ENCODE results near the gene CALD1. TPM values are rescaled to one million over a fixed set of nuclear protein-coding genes. Genes with fewer than 3 reads are reported as not detected.

Gene CALD1
- total RNA-seq, 1 experiment from 2014 or later, result 53.1 TPM

GRCh38 chr7:134752006-134752760, 27.3 kb upstream of the CALD1 start:
- Histone ChIP-seq H3K9me3 (no peaks in the 10 kb centered on the region), H3K27me3 (no peaks in the 10 kb centered on the region), H3K36me3 (no peaks in the 10 kb centered on the region), H3K4me3 (no peak overlapping the region)
- DNase-seq, result peak; percentile 8

GRCh38 chr7:134755422-134756022, 23.9 kb upstream of the CALD1 start:
- H3K36me3 ChIP-seq, result no peaks in the 10 kb centered on the region
- no peaks in the 10 kb centered on the region for H3K9me3 ChIP-seq
- no peaks in the 10 kb centered on the region for H3K27me3 ChIP-seq
- no peak overlapping the region for H3K4me3 ChIP-seq
- DNase-seq, result peak; percentile 11

- Histone ChIP-seq H3K36me3 (no peaks in the 10 kb centered on the region), H3K4me3 (no peak overlapping the region), H3K27me3 (no peaks in the 10 kb centered on the region), H3K9me3 (no peaks in the 10 kb centered on the region)
- no peak for DNase-seq
Measured at GRCh38 chr7:134757938-134758337, 21.5 kb upstream of the CALD1 start.

GRCh38 chr7:134758981-134759380, 20.5 kb upstream of the CALD1 start:
- DNase-seq, result no peak
- Histone ChIP-seq H3K36me3 (no peaks in the 10 kb centered on the region), H3K9me3 (no peaks in the 10 kb centered on the region)

GRCh38 chr7:134761266-134761665, 18.2 kb upstream of the CALD1 start:
- Histone ChIP-seq H3K36me3 (no peaks in the 10 kb centered on the region), H3K4me3 (no peak overlapping the region), H3K9me3 (no peaks in the 10 kb centered on the region), H3K27me3 (no peaks in the 10 kb centered on the region)
- DNase-seq, result no peak

More at GRCh38 chr7:134758981-134759380, 20.5 kb upstream of the CALD1 start:
- Histone ChIP-seq H3K27me3 (no peaks in the 10 kb centered on the region), H3K4me3 (no peak overlapping the region)

GRCh38 chr7:134763960-134764359, 15.5 kb upstream of the CALD1 start:
- no peak for DNase-seq
- H3K9me3 ChIP-seq, result no peaks in the 10 kb centered on the region
- no peaks in the 10 kb centered on the region for H3K27me3 ChIP-seq
- H3K36me3 ChIP-seq, result no peaks in the 10 kb centered on the region
- no peak overlapping the region for H3K4me3 ChIP-seq

- Histone ChIP-seq H3K36me3 (no peaks in the 10 kb centered on the region), H3K27me3 (no peaks in the 10 kb centered on the region), H3K9me3 (no peaks in the 10 kb centered on the region), H3K4me3 (no peak overlapping the region)
- DNase-seq, result no peak
Measured at GRCh38 chr7:134764365-134764764, 15.1 kb upstream of the CALD1 start.

GRCh38 chr7:134766779-134767519, 12.5 kb upstream of the CALD1 start:
- no peaks in the 10 kb centered on the region for H3K36me3 ChIP-seq
- H3K27me3 ChIP-seq, result no peaks in the 10 kb centered on the region
- no peak overlapping the region for H3K4me3 ChIP-seq
- H3K9me3 ChIP-seq, result no peaks in the 10 kb centered on the region
- no peak for DNase-seq

GRCh38 chr7:134767520-134768168, 11.8 kb upstream of the CALD1 start:
- Histone ChIP-seq H3K27me3 (no peaks in the 10 kb centered on the region), H3K36me3 (no peaks in the 10 kb centered on the region), H3K9me3 (no peaks in the 10 kb centered on the region), H3K4me3 (no peak overlapping the region)
- DNase-seq, result no peak

GRCh38 chr7:134768243-134768642, 11.2 kb upstream of the CALD1 start:
- no peaks in the 10 kb centered on the region for H3K9me3 ChIP-seq
- H3K36me3 ChIP-seq, result no peaks in the 10 kb centered on the region
- no peaks in the 10 kb centered on the region for H3K27me3 ChIP-seq
- H3K4me3 ChIP-seq, result no peak overlapping the region
- no peak for DNase-seq

- no peaks in the 10 kb centered on the region for H3K9me3 ChIP-seq
- no peak for DNase-seq
- H3K4me3 ChIP-seq, result no peak overlapping the region
- H3K36me3 ChIP-seq, result no peaks in the 10 kb centered on the region
- no peaks in the 10 kb centered on the region for H3K27me3 ChIP-seq
Measured at GRCh38 chr7:134770676-134771075, 8.8 kb upstream of the CALD1 start.

- H3K36me3 ChIP-seq, result no peaks in the 10 kb centered on the region
- no peak overlapping the region for H3K4me3 ChIP-seq
- DNase-seq, result no peak
- H3K9me3 ChIP-seq, result no peaks in the 10 kb centered on the region
- no peaks in the 10 kb centered on the region for H3K27me3 ChIP-seq
Measured at GRCh38 chr7:134771111-134771510, 8.3 kb upstream of the CALD1 start.

- Histone ChIP-seq H3K4me3 (no peak overlapping the region), H3K27me3 (no peaks in the 10 kb centered on the region), H3K9me3 (no peaks in the 10 kb centered on the region), H3K36me3 (no peaks in the 10 kb centered on the region)
- no peak for DNase-seq
Measured at GRCh38 chr7:134771889-134772288, 7.5 kb upstream of the CALD1 start.

- DNase-seq, result no peak
- Histone ChIP-seq H3K9me3 (no peaks in the 10 kb centered on the region), H3K4me3 (no peak overlapping the region), H3K27me3 (no peaks in the 10 kb centered on the region), H3K36me3 (no peaks in the 10 kb centered on the region)
Measured at GRCh38 chr7:134772401-134772800, 7.0 kb upstream of the CALD1 start.

GRCh38 chr7:134773164-134773563, 6.3 kb upstream of the CALD1 start:
- no peaks in the 10 kb centered on the region for H3K9me3 ChIP-seq

GRCh38 chr7:134774119-134774518, 5.3 kb upstream of the CALD1 start:
- no peaks in the 10 kb centered on the region for H3K9me3 ChIP-seq
- no peaks in the 10 kb centered on the region for H3K27me3 ChIP-seq
- H3K36me3 ChIP-seq, result no peaks in the 10 kb centered on the region
- H3K4me3 ChIP-seq, result no peak overlapping the region
- DNase-seq, result no peak

More at GRCh38 chr7:134773164-134773563, 6.3 kb upstream of the CALD1 start:
- Histone ChIP-seq H3K4me3 (no peak overlapping the region), H3K27me3 (no peaks in the 10 kb centered on the region), H3K36me3 (no peaks in the 10 kb centered on the region)
- no peak for DNase-seq

GRCh38 chr7:134777470-134777869, 2.0 kb upstream of the CALD1 start:
- Histone ChIP-seq H3K36me3 (peaks cover 2% of the 10 kb centered on the region; the same call in 1 of the 2 replicates), H3K9me3 (no peaks in the 10 kb centered on the region), H3K27me3 (no peaks in the 10 kb centered on the region), H3K4me3 (no peak overlapping the region)
- DNase-seq, result no peak

All from MG63 (cell line).